Effector memory CD4-positive, alpha-beta T cell (primary cell): Measurements from ENCODE around the gene MACROD2.

Experiments
- DNase-seq, 3 donors: peaks; one replicate each; pipeline ENCODE4 v3.0.0-alpha.2; 2020
- H3K27ac ChIP-seq: 2 replicates; pipeline ENCODE4 v1.7.0; 2013; ENCODE audit warnings: mild to moderate bottlenecking, low read length, moderate library complexity; ENCODE audit not compliant: insufficient read depth, poor library complexity, severe bottlenecking
- H3K27me3 ChIP-seq: replicated peaks from 2 replicates; pipeline ENCODE4 v1.7.0; 2013; ENCODE audit warnings: mild to moderate bottlenecking, low read length; ENCODE audit not compliant: insufficient read depth, control insufficient read depth, poor library complexity, severe bottlenecking
- H3K36me3 ChIP-seq: 2 replicates; pipeline ENCODE4 v1.7.0; 2013; ENCODE audit warnings: mild to moderate bottlenecking, low read length, moderate library complexity; ENCODE audit not compliant: control insufficient read depth, insufficient read depth
- H3K4me1 ChIP-seq: 2 replicates; pipeline ENCODE4 v1.7.0; 2013; ENCODE audit warnings: low read length, mild to moderate bottlenecking; ENCODE audit not compliant: control insufficient read depth, insufficient read depth, poor library complexity, severe bottlenecking
- H3K4me3 ChIP-seq: 2 replicates; pipeline ENCODE4 v1.7.0; 2013; ENCODE audit warnings: low read length, low read depth, mild to moderate bottlenecking; ENCODE audit not compliant: insufficient read depth, poor library complexity, severe bottlenecking
- H3K9me3 ChIP-seq: 2 replicates; pipeline ENCODE4 v1.7.0; 2013; ENCODE audit warnings: mild to moderate bottlenecking, low read length, moderate library complexity; ENCODE audit not compliant: control insufficient read depth

The MACROD2 gene

DNA sequence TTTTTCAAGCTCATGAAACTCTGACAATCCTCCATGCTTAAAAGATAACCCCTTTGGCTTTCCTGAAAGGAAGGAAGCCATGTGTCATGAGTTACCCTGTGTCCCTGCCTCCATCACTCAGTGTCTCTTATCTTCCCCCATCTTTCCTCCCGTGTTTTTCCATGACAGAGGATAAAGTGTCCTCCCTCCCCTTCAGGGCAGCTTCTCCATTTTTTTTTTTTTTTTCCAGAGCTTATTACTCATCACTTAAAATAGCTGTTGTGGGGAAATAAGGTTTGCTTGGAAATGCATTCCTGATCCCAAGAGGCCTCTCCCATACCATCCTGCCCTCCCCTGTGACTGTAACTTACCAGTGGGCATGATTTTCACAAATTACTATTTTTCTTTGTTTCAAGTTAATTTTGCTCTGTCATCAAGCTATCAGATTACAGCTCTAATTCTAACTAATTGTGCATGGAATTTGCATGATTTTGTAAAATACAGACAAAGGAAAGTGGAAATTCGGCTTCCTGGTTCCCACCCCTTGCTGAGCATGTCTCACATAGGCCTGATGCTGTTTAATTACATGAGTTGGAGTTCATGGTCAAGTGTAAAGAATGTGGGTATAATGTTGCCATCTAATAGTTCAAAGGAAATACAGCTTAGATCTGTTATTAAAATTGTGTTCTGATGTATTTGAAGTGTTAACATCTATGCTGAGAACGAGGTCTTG lies 956.5 kb downstream of the MACROD2 start:
- Histone ChIP-seq H3K4me1 (no peaks in the 10 kb centered on the region), H3K4me3 (no peak overlapping the region), H3K27me3 (no peaks in the 10 kb centered on the region), H3K27ac (no peak overlapping the region), H3K36me3 (no peaks in the 10 kb centered on the region), H3K9me3 (no peaks in the 10 kb centered on the region)
- DNase-seq: no peak

DNA sequence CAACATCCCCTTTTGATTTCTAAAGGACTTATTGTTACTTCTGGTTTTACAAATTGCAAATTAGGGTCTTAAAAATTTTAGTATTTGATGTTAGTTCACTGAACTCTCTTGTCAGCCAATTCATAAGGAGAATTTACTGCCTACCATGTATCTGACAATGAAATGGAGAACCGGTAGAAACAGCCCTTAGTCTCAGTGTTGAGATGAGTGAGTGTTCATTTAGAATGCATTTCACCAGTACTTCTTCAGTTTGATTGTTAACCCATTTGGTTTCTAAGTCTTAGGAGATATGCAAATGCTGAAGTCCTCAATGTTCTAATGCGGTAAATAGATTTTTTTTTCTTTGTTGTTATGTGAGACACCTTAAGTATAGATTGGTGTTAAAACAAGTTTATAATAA lies 958.4 kb downstream of the MACROD2 start:
- no peaks in the 10 kb centered on the region for H3K9me3 ChIP-seq
- no peak overlapping the region for H3K27ac ChIP-seq
- no peaks in the 10 kb centered on the region for H3K4me1 ChIP-seq
- DNase-seq: no peak
- no peak overlapping the region for H3K4me3 ChIP-seq
- H3K36me3 ChIP-seq: no peaks in the 10 kb centered on the region
- no peaks in the 10 kb centered on the region for H3K27me3 ChIP-seq

DNA sequence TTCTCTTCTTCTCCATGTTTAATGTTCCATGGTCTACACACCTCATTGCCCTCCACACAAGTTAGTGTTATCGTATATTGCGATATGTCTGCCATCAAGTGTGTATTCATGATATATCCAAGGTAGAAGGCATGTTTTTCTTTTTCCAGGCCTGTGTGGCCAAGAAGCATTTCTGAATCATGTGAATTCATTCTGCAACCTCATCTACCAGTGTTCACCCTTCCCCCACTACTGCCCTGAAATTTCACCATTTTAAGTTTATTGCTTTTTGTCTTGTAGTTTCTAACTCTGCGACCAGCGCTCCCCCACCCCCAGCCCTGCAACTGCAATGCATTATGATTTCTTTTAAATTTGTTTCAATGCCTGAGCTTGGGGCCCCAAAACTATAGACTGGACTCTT lies 960.1 kb downstream of the MACROD2 start:
- H3K4me1 ChIP-seq: no peaks in the 10 kb centered on the region
- H3K9me3 ChIP-seq: no peaks in the 10 kb centered on the region
- no peaks in the 10 kb centered on the region for H3K27me3 ChIP-seq
- no peaks in the 10 kb centered on the region for H3K36me3 ChIP-seq
- H3K4me3 ChIP-seq: no peak overlapping the region
- DNase-seq: no peak
- no peak overlapping the region for H3K27ac ChIP-seq

DNA sequence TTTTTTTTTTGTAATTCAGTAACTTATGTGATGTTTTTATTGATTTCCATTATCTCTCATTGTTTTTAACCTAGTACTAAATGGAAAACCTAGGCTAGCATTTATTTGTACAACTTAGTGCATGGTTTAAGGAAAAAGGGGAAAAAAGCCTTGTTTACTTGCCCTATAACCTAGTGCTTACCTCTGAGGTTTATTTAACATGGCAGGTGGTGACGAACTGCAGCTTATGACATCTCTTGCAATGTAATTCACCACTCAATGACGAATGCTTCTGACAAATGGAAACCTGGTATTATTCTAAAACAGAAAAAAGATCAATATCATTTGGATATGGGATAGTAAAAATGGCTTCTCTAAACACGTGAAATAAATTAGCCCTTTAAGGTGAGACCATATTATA lies 960.7 kb downstream of the MACROD2 start:
- H3K27ac ChIP-seq: no peak overlapping the region
- no peaks in the 10 kb centered on the region for H3K27me3 ChIP-seq
- H3K4me1 ChIP-seq: no peaks in the 10 kb centered on the region
- H3K4me3 ChIP-seq: no peak overlapping the region
- no peaks in the 10 kb centered on the region for H3K36me3 ChIP-seq
- H3K9me3 ChIP-seq: no peaks in the 10 kb centered on the region
- DNase-seq: no peak

DNA sequence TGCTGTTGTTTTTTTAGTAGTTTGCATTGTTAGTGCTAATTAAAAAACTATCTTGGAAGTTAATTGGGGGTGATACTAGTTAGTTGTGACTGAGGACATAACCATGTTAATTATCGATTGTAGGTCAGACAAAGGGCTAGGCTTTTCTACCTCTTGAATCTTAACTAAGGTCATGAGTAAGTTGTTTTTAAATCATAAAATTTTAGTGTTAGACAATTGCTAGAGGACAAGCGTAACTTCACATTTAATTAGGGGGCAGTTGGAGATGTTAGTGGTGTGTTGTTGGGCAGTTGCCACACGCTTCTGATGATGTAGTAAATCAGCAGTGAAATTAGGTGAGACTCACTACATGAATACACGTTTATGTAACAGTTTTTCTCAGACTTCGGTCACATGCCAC lies 961.2 kb downstream of the MACROD2 start:
- H3K4me1 ChIP-seq: no peaks in the 10 kb centered on the region

DNA sequence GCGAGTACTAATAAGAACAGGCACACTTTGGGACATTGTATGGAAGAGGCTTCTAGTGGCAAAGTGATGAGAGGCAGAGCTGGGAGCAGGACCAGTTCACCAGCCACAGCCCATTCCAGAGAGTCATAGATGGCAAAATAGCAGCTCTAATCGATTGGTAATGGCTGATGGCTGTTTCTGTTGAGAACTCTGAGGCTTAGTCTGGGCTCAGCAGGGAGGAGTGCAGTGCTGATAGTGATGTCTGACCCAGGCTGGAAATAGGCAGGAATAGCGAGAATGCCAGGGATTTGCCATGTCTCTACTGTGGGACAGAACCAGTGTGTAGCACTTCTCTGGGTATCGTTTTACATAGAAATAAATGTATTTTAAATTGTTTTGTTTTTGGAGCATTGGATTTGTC lies 962.1 kb downstream of the MACROD2 start:
- Histone ChIP-seq H3K9me3 (no peaks in the 10 kb centered on the region), H3K36me3 (no peaks in the 10 kb centered on the region), H3K4me1 (no peaks in the 10 kb centered on the region), H3K4me3 (no peak overlapping the region), H3K27me3 (no peaks in the 10 kb centered on the region), H3K27ac (no peak overlapping the region)
- no peak for DNase-seq

More for the DNA sequence above, 961.2 kb downstream of the MACROD2 start:
- Histone ChIP-seq H3K36me3 (no peaks in the 10 kb centered on the region), H3K9me3 (no peaks in the 10 kb centered on the region), H3K27me3 (no peaks in the 10 kb centered on the region), H3K4me3 (no peak overlapping the region), H3K27ac (no peak overlapping the region)
- DNase-seq: no peak

DNA sequence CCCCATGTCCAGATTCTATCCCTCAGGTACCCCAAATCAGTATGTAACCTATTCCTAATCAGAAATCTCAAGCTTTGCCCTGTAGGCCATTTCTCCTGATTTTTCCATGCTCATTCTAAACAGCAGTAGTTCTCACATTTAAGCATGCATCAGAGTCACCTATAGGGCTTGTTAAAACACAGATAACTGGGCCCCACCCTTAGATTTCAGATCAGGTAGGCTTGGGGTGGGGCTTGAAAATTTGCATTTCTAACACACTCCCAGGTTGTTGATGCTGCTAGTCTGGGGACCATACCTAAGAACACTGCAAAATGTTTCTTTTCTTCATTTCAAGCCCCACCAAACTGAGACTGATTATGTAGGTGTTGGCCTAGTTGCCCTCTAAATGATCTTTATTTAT lies 963.3 kb downstream of the MACROD2 start:
- no peak overlapping the region for H3K4me3 ChIP-seq
- no peak for DNase-seq
- no peak overlapping the region for H3K27ac ChIP-seq
- no peaks in the 10 kb centered on the region for H3K27me3 ChIP-seq
- no peaks in the 10 kb centered on the region for H3K36me3 ChIP-seq
- no peaks in the 10 kb centered on the region for H3K9me3 ChIP-seq
- H3K4me1 ChIP-seq: no peaks in the 10 kb centered on the region

DNA sequence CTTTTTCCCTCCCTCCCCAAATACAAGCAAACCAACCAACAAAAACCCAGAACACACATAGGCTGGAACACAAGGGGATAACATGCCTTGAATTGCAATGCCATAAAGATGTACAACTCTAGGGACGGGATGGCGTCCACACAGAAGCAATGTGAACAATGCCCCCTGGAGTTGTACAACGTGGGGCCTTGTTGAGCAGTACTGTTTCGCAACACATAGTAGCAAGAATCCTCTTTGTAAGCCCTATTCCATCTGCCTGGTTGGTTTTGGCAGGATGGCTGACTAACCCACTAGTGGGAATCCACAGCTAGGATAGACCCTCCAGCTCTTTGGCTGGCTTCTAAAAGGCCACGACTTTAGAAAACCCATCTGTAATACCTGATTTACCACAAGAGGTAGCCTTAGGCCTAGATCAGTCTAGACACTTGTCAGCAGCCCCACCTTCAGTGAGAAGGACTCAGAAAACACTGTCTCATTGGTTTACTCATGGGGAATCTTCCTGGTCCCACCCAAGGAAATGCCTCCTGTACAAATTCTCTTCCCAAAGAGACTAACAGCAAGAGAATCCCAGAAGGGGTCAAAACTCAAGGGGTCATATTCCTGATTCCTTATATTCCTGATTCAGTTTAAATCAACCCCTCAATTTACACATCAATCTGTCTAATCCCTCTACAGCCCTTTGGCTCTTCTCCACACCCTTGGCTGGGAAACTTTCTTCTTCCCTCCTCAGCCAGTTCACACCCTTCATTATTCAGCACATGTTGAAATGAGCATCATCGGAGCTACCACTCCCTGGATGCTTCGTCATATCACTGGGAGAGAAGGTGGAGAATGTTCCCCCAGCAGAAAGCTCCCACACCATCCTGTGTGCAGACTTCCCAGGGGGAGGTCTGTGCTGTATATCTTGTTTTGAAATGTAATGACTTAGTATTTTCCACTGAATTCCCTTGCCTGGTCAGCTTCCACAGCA lies 964.5 kb downstream of the MACROD2 start:
- Histone ChIP-seq H3K27me3 (no peaks in the 10 kb centered on the region), H3K4me1 (no peaks in the 10 kb centered on the region), H3K36me3 (no peaks in the 10 kb centered on the region), H3K4me3 (no peak overlapping the region), H3K27ac (no peak overlapping the region), H3K9me3 (no peaks in the 10 kb centered on the region)
- DNase-seq: no peak

DNA sequence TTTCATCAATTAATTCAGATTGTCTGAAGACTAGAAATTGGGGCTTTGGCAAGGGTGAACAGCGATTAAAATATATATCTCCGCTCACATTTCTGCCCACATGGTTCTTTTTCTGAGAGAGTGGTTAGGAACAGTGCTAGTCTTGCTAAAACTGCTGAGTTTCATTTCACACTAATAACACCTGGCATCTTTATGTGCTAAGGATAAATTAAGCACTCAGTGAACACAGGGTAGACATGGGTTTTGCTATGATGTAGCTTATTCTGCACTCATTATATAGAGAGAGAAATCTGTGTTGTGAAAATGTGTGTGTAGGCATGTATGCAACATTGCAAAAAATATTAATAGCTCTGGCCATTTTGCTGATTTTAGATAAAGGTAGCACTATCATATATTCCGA lies 965.5 kb downstream of the MACROD2 start:
- no peak for DNase-seq
- Histone ChIP-seq H3K4me3 (no peak overlapping the region), H3K4me1 (no peaks in the 10 kb centered on the region), H3K9me3 (no peaks in the 10 kb centered on the region), H3K27ac (no peak overlapping the region), H3K36me3 (no peaks in the 10 kb centered on the region), H3K27me3 (no peaks in the 10 kb centered on the region)

DNA sequence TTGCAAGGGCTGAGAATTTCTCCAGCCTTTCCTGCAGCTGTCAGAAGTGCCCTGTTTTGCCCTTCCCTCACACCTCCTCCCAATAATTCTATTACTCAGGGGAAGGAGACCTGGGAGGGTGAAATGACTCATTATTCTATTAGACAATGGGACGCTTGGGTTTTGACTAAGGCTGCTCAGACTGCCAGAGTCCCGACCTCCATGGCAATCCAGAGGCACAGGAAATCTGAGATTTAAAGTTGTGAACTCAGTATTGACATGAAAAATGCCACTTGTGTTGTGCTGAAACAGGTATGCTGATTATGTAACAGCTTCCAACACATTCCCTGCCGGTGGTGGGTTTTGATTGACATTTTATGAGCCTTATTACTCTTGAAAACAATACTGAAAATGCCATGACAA lies 967.9 kb downstream of the MACROD2 start:
- no peak for DNase-seq
- no peak overlapping the region for H3K27ac ChIP-seq
- no peaks in the 10 kb centered on the region for H3K4me1 ChIP-seq
- H3K4me3 ChIP-seq: no peak overlapping the region
- no peaks in the 10 kb centered on the region for H3K27me3 ChIP-seq
- no peaks in the 10 kb centered on the region for H3K9me3 ChIP-seq
- no peaks in the 10 kb centered on the region for H3K36me3 ChIP-seq
